Activated CD4-positive, CD25-positive, alpha-beta regulatory T cell treated with anti-CD3 and anti-CD28 coated beads, Interleukin-2, amount 50 U/mL, for 72 hours (primary cell): ENCODE data around the gene HS6ST3.

Experiments used
- DNase-seq: peaks from one replicate; pipeline ENCODE4 v3.0.0; 2021

Gene HS6ST3

DNA sequence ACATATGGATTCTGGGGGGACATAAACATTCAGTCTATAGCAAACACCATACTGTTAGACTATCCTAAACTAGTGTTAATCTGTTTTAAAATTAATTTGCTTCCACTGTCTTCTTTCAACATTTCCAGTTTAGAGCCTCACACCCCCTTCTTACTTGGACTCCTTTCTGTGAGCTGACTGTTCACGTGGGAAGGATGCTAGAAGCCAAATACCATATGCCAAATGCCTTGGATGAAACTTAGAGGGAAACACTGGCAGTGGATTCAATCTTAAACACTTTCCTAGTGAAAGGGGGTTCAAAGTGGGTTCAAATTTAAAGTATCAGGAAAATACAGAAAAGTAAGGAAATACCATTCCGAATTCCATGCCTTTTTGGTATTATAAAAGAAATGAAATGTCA, 113.6 kb downstream of the HS6ST3 start:
- no peak for DNase-seq

DNA sequence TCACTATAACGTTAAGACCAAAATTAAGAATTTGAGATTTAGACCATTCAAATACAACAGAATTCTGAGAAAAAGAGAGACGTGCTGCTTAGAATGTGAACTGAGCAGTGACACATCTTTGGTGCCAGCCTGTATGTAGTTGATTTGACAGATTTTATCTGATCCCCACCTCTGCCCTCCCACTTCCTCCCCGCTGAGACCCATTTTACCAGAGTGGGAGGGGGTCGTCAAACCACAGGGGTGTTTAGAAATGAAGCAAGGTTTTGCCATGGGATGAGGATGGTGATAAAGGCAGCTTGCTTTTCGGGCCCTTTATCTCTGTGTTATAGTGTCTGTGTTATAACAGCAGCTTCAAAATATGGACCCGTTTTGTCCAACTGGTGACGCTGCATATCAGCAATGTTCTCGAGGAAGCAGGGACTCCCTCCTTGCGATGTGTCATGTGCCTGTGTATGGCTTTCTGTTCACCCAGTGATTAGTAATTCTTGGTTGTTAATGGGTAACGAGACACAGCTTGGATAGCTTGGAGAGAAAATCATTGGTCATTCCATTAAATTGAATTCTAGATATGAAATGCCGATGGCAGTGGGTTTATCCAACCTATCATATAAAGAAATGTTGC, 125.0 kb downstream of the HS6ST3 start:
- DNase-seq, result no peak

DNA sequence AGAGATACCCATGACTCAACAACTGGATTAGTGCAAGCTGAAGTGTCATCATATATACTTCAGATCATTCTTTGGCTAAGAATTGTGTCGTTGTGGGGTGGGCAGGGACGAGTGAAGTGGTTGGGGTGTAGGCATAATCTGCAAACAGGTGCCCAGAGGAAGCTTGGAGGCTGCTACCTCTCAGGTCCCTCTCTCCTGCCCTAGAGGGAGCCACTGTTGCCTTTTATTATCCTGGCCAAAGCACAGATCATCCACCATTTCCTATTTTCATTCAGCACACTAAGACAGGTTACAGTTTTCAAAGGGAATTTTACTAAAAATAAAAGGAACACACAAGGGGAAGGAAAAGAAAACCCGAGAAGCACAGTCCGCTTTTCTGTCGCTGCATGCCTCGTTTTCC, 126.6 kb downstream of the HS6ST3 start:
- no peak for DNase-seq

DNA sequence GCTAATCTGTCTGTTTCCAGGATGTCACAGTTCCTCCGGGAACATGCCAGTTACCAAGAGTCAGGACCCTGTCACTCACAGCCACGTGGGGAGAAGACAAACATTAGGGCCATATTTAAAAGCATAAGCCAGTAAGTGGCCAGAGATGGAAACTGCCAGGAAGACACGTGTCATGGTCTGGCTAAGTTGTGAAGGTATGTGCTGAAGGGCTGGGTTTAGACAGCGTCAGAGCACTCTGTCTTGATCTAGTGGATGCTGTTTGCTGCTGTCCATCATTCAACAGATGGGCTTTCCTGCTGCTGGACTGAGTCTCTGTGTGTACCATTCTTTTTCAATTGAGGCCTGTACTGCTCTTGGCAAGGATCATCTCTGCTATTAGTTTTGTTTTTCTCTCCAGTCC, 128.6 kb downstream of the HS6ST3 start:
- no peak for DNase-seq

DNA sequence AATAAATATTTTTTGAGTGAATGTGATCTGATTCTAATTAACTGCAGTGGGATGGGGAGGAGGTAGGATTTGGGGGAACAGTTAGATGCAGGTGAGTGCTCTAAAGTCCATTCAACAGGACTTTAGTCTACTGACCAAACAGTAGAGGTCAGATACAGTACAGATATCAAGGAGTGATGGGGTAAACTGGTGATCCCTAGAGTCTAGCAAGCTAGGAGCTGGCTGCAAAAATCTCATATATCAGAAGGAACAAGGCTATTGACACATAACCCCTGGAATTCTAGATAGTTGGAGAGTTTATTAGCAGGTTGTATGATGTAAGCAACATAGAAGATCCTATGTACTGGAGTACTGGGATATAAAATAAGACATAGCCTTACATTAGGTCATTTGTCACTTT, 131.6 kb downstream of the HS6ST3 start:
- DNase-seq, result no peak

DNA sequence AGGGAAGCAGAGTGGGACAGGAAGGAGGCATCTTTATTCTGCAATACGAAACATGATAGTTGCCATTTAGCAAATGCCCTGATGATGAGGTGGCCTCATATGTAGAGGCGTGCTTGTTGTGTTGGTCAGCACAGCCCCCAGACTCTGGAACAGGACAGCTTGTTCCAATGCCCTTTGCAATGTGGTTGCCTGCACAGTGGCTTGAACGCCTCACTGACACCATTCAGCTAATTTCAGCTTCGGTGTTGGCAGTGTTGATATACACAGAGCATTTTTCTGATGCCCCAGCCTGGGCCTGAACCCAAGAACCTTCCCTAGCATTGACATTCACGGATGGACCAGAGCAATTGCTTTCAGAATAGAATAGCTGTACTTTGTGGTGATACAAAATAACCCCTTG, 133.3 kb downstream of the HS6ST3 start:
- no peak for DNase-seq

DNA sequence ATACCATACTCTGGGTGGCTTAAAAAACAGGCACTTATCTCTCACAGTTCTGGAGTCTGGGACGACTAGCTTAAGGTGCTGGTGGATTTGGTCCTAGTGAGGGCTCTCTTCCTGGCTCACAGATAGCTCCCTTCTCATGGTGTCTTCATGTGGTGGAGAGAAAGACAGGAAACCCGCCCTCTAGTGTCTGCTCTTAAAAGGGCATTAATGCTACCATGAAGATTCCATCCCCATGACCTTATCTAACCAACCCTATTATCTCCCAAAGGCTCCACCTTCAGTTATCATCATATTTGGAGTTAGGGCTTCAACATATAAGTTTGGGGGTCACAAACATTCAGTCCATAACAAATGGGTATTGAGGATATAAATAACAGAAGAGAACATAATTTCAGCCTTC, 139.4 kb downstream of the HS6ST3 start:
- DNase-seq, result no peak

DNA sequence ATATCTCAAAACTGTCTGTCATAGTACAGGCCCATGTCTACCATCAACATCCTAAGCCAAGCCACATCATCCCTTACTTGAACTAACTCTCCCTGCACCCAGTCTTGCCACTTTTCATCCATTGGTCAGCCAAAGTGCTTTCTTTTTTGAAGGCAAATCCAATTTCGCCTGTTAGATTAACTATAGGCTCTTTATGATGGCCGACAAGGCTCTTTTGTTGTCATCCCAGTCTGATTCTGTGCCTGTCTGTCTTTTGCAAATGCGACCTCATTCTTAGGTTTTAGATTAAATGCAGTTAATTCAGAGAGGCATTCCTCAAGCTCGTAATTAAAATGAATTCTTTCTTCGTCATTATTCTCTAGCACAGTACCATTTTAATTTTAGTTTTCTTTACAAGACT, 148.3 kb downstream of the HS6ST3 start:
- no peak for DNase-seq

DNA sequence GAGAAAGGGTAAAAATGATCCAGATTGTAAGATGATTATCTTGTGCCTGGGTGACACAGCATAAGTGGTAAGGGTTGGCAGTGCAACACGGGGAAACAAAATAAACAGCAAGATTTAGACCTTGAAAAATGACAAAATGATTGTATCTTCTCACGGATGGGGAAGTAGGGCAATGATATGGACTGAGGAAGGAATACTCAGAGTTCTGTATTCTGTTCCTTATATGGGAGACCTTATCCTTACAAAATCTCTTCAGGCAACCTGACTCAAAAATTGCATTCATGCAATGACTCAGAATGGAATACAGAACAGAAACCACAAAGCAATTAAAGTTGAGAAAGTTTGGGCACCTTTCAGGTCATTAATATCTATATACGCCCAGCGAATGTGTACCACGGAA, 149.0 kb downstream of the HS6ST3 start:
- no peak for DNase-seq

DNA sequence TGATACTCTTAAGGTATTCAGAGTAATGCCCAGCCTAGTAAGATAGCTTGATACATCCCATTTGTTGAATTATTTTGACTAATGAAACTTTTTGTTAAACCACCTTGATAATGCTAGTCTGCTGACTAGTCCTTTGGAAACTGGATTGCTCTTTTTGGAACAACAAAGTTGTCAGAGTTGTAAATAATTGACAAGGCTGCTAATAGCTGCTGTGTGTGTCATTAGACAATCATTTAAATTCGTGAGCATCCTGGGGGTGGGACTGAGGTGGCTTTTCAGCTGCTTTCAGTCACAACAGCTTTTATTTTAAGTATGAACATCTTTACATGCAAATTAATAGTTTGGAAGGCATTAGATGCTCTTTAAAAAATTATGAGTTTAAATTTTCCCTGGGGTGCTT, 153.5 kb downstream of the HS6ST3 start:
- no peak for DNase-seq

DNA sequence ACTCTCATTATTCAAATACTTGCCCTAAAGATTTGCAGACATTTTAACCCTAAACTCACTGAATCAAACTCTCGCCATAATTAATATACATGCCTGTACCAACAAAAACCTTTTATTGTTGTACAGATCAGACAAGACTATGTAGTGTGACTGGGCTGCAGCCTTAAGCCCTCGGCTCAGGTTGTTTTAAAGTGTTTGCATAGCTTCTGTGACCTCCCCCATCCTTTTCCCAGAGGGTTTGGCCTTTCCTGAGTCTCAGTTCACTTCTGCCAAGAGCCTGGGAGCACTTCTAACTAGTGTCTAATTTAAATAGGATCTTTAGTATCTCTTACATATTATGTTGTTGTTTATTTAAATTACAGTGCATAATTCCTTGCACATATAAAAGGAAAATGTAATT, 158.2 kb downstream of the HS6ST3 start:
- DNase-seq, result no peak

DNA sequence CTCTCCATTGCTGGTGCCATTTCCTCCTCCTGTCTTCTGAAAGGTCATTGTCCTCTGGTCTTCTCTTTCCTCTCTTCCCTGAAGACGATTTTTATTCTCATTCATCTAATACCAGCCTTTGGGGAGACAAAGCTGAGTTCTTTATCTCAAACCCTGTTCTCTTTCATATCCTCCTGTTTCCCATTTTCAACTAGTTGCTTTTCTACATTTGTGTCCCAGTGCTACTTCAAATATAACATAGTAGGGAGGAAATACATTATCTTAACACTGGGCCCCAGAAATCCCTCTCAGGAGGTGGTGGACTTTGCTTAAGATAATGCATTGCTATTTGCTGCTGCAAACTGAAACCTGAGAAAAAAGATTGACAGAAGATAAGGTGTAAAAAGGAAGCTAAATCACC, 159.1 kb downstream of the HS6ST3 start:
- no peak for DNase-seq

DNA sequence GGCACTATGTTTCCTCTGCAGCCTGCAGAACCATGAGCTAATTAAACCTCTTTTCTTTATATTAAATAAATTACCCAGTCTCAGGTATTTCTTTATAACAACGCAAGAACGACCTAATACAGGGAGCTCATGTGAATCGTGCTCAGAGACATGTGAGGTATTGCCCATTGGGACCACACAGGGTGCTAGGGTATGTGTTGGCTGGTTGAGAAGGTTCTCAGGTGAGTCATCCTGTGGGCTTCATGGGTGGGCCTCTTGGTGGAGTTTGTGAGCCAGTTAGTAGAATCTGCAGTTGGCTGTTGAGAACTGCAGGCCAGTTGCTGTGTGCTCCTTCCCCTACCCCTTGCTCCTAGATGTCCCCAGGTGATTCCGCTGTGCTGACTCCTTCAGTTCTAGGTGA, 163.0 kb downstream of the HS6ST3 start:
- no peak for DNase-seq

DNA sequence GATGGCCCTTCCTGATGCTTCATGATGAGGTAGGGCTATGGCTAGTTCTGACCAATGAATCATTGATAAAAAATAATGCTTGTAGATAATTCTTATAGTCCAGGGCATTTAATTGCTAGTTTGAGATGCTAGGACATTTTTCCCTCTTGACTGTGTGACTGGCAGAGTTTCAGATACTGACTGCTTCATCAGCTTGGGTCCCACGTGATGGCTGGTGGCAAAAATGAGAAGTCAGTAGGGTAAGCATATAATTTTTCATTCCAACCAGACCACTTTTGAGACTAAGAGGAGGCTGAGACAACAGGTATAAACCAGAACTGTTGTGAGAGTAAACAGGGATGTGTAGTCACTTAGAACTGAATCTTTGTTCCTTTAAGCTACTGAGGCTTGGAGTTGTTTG, 183.3 kb downstream of the HS6ST3 start:
- DNase-seq, result no peak

DNA sequence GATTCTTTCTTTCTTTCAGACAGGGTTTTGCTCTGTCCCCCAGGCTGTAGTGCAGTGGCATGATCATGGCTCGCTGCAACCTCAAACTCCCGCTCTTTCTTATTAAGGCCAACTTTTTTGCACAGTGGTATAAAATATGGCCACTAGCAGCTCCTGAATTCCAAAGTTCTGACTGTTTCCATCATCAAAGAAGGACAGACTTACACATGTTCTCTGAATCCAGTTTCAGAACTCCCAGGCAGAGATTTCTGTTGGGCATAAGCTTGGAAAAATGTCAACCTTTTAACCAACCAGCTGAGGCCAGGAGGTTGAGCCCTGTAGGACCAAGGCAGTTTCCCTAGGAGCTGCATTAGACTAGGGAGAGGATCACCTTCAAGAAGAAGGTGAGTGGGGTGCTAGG, 184.1 kb downstream of the HS6ST3 start:
- DNase-seq, result no peak

DNA sequence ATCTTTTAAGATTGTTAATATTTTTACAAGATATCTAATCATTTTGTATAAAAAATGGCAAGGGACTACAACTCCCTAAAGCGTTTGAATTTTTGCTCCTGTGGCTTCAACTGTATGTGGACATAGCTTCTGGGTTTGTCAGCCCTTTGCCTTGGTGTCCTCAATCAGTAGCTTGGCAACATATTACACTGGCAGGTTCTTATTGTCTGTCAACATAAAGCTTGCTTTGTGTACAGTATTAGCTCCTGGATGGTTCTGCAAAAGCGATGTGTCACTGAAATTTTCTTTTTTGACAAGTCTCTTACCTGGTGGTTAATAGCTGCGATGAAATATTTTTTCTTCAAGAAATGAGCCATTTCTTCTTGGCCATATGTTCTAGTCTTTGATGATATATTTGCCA, 190.0 kb downstream of the HS6ST3 start:
- DNase-seq, result no peak

DNA sequence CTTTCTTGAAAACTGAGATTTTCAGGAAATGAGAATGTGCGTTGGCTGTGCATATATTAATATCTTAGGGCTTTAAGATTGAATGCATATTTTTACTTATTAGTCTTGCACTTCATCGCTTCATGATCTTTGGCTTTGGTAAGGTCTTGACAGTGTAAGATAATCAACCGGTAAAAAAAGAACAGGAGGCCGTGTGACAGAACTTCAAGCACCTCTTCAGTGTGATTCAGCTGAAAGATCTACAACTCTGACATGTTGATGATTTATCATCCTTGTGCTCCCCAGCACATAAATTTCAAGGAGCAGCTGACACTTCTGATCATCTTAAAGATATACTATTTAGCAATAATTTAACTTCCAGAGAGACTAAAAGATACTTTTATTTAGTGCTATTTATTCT, 195.1 kb downstream of the HS6ST3 start:
- DNase-seq, result no peak

DNA sequence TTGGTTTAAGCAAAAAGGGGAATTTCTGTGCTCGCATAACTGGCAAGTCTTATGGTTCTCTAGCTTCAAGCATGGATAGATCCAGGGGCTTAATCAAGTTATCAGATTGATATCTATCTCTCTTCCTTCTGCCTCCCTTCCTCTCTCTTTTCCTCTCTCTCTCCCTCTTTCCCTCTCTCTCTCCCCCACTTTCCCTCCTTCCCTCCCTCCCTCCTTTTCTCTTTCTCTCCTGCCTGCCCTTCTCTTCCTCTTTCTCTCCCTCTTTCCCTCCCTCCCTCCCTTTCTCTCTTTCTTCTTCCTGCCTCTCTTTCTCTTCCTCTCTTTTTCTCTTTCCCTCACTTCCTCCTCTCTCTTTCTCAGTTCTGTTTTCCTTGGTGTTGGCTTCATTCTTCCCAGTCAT, 195.8 kb downstream of the HS6ST3 start:
- no peak for DNase-seq

DNA sequence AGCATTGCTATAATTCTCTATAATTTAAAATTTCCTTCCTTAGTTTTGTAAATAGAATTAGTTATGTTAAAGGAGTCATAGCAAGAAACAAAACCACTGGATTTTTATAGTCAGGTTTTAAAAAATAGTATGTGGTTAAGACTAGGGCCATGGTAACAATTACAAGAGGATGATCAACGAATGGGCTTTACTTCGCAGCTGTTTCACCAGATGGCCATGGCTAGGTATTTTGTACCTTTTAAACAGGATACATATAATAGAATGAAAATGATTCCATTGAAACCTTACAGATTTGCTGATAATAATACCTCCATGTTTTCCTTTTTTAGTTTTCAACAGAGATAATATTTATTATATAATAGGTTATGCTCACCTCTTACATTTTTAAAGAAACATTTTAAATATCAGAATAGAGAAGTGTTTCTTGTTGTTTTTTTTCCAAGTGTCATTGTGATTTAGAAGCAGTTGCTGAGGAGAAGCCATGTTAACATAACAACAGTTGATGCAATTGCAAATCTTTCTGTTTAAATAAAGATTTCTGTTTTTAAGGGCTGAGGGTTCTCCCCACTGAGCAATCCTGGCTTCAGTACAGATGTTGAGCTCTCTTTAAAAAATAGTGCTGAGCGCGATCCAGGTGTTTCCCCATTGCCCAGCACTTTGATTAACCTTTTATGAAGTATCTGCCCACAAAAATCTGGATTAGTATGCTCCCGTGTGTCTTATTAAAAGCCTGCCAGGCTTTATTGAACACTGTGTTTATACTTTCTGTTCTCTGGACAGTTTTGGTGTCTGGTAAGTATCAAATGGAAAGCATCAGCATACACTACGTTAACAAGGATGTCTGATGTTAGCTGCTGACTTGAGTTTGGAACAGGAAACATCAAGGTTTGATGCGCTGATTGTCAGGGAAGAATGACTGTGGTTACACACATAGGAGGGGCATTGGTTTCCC, 205.3 kb downstream of the HS6ST3 start:
- DNase-seq, result no peak

DNA sequence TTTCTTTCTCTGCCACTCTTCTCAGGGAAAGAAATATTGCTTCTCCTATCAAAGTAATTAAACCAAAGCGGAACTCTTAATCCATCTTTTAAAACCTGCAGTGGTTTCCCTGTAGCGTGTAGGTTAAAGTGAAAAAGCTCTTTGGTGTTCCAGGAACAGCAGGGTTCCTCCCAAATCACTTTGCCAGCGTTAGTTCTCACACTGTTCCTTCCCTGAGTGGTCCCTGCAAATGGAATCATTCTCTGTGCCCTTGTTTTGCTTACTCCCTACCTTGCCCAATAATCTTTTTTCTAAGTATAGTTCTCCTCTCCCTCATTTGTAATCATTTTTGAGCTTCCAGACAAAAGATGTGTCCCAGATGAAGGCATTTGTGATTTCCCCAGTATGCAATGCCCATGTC, 207.5 kb downstream of the HS6ST3 start:
- no peak for DNase-seq

DNA sequence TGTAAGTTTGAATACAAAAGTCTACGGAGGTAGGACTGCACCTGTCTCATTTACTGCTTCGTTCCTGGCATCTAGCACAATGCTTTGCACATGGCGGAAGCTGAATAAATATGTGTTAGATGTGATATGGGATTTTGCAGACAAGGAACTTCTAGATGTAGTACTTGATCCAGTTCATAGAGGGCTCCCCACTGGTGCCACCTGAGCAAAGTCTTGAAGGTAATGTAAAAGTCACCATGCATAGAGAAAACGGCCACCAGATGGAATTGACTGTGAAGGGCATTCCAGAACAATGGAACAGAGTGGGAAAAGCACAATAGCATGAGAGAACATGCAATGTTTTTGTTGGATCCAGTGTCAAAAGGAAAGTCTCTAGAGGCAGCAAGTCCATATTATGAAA, 209.3 kb downstream of the HS6ST3 start:
- DNase-seq, result no peak

DNA sequence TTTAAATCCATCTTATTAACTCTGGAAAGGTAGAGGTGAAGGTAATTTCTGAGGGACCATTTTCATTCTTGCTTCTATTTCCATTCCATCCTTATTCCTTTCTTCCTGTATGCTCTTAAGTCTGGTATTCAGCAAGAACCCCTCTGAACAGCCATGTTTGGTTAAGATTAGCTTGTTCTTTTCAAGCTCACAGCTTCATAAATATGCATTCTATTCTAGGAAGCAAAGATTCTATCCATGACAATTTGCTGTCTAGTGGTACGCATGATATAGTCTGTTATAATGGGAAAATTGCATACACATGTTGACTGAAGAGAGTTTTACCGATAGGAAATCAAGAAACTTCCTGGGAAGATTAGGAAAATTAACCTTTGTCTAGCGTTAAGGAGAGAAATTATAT, 218.7 kb downstream of the HS6ST3 start:
- DNase-seq, result no peak

DNA sequence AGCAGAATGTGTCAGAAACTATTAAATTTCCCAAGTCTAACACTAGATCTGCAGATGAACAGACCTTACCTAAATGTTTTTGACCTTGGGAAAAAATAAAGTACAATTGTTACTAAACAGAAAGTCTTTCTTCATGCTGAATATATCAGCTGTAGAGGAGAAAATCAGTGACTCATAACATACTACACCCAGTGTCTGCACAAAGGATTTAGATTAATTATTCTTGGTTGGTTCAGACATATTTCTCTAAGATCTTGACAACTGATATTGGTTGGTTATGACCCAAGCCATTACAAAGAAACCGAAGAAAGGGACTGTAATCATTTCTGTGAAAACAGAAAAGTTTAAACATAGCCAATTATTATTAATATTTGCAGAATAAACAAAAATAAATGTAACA, 225.1 kb downstream of the HS6ST3 start:
- DNase-seq, result no peak

DNA sequence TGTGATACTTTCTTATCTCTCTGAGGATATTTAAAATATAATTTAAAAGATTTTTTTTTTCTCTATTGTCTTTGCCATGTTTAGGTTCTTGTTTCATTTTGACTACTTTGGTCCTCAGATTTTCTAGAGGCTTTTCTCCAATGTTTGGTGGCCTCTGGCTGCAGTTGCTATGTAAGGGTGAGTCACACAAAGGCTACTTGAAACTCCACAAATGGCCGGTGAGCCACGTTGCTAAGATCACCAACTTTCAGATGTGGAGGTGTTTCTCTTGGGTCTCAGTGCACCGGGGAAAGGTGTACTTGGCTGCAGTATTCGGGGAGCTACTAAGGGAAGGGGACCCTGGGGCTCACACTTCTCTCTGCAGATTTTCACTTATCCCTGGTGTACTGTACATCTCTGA, 248.1 kb downstream of the HS6ST3 start:
- DNase-seq, result no peak

DNA sequence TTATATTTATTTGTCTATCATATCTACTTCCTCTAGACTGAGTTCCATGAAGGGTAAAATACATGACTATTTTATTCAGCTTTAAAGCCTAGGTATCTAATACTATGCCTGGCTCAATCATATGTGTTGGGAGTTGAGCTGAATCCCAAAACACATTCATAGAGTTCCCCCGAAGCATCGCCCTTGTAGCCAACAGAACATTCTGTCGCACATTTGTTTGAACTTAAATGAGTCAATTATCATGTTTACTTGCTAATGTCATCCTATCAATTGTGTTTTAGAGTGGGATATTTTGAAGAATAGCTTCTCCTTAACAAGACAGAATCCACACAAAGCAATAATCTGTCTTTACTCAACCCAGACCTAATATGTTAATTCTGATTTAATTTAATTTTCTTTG, 252.4 kb downstream of the HS6ST3 start:
- no peak for DNase-seq
